ENCODE results near the gene MDM1.

Gene MDM1

GRCh38 chr12:68344126-68344525, 12.0 kb upstream of the MDM1 start:
- H3K4me3 ChIP-seq (ENCODE audit: low read depth, low read length) = no peak overlapping the region
- TF ChIP-seq MYC (IDR thresholded peaks at IDR 0.05; ENCODE audit: low read depth, low read length) (no peak), POLR2A (IDR thresholded peaks at IDR 0.05; ENCODE audit: extremely low read depth, insufficient read length) (no peak), MAX (IDR thresholded peaks at IDR 0.05; ENCODE audit: low read depth, low read length) (no peak)
- TF ChIP-seq, protein P1, sequence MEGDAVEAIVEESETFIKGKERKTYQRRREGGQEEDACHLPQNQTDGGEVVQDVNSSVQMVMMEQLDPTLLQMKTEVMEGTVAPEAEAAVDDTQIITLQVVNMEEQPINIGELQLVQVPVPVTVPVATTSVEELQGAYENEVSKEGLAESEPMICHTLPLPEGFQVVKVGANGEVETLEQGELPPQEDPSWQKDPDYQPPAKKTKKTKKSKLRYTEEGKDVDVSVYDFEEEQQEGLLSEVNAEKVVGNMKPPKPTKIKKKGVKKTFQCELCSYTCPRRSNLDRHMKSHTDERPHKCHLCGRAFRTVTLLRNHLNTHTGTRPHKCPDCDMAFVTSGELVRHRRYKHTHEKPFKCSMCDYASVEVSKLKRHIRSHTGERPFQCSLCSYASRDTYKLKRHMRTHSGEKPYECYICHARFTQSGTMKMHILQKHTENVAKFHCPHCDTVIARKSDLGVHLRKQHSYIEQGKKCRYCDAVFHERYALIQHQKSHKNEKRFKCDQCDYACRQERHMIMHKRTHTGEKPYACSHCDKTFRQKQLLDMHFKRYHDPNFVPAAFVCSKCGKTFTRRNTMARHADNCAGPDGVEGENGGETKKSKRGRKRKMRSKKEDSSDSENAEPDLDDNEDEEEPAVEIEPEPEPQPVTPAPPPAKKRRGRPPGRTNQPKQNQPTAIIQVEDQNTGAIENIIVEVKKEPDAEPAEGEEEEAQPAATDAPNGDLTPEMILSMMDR (IDR thresholded peaks at IDR 0.05; ENCODE audit: low read depth, low read length) = no peak
- DNase-seq (ENCODE audit: low read depth) = no peak

- no peak overlapping the region for H3K4me3 ChIP-seq (ENCODE audit: low read depth, low read length)
- no peak for DNase-seq (ENCODE audit: low read depth)
- TF ChIP-seq, protein P1 (IDR thresholded peaks at IDR 0.05; ENCODE audit: low read depth, low read length) = no peak
- TF ChIP-seq POLR2A (IDR thresholded peaks at IDR 0.05; ENCODE audit: extremely low read depth, insufficient read length) (no peak), MYC (IDR thresholded peaks at IDR 0.05; ENCODE audit: low read depth, low read length) (no peak), MAX (IDR thresholded peaks at IDR 0.05; ENCODE audit: low read depth, low read length) (no peak)
Measured at GRCh38 chr12:68342966-68343365, 10.8 kb upstream of the MDM1 start.

DNA sequence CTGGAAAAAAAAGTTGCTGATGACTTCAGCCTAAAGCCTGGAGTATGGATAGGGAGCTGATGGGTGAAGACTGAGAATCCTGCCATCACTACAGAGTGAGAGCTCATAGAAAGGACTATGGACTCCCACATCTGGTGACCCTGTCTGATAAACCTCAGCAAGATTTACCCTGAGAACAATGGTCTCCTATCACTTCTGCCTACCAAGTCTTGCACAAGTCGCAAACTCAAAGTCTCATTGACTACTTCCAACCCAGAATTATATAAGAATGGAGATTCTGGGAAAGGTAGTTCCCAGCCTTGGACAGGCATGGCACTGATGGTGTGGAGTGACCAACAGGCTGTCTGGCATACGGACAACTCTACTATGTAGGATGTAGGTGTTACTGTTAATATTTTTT, 9.7 kb upstream of the MDM1 start:
- TF ChIP-seq MYC (IDR thresholded peaks at IDR 0.05; ENCODE audit: low read depth, low read length) (no peak), MAX (IDR thresholded peaks at IDR 0.05; ENCODE audit: low read depth, low read length) (no peak), POLR2A (IDR thresholded peaks at IDR 0.05; ENCODE audit: extremely low read depth, insufficient read length) (no peak)
- TF ChIP-seq, protein P1 (IDR thresholded peaks at IDR 0.05; ENCODE audit: low read depth, low read length) = no peak
- DNase-seq (ENCODE audit: low read depth) = no peak
- H3K4me3 ChIP-seq (ENCODE audit: low read depth, low read length) = no peak overlapping the region

DNA sequence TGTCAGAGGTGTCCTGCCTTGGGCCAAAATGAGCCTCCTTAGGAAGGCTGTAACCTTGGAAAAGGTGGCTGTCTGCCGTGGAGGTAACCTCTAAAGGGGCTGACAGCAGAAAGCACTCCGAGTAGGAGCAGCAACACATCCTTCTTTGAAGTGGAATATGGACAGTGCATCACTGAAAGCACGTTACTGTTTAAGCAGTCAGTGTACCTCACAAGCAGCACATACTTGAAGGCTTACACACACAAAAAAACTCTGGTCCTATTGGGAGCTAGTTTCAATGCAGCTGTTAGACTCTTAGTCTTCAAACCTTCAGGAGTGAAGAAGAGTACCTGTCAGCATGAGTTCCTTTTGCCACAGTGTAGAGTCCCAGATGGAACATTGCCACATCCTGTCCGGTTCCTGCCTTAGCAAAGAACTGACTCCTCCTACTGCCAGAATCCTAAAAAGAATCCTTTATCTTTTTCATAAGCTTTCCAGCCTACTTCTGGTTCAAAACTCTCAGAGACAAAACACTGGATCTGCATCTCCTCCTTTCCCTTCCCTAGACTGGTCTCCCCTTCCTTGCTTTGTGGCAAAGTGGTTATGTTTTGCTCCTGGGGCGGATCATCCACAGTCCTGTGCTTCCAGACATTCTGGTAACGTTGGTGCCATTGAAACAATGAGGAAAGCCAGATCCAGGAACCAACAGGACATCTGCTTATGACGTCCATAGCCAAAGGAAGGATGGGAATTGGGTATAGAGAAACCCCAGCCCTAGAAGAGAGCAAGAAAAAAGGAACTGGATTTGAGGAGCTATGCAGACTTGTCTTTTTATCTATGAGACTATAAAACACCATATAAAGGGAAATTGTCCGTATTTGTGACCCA, 8.5 kb upstream of the MDM1 start:
- DNase-seq (ENCODE audit: low read depth) = no peak
- TF ChIP-seq, protein P1 (IDR thresholded peaks at IDR 0.05; ENCODE audit: low read depth, low read length) = no peak
- TF ChIP-seq MYC (IDR thresholded peaks at IDR 0.05; ENCODE audit: low read depth, low read length) = no peak
- TF ChIP-seq POLR2A (IDR thresholded peaks at IDR 0.05; ENCODE audit: extremely low read depth, insufficient read length) = no peak
- TF ChIP-seq MAX (IDR thresholded peaks at IDR 0.05; ENCODE audit: low read depth, low read length) = no peak
- H3K4me3 ChIP-seq (ENCODE audit: low read depth, low read length) = no peak overlapping the region

GRCh38 chr12:68336889-68337303, 4.7 kb upstream of the MDM1 start:
- TF ChIP-seq POLR2A (IDR thresholded peaks at IDR 0.05; ENCODE audit: extremely low read depth, insufficient read length) (no peak), MAX (IDR thresholded peaks at IDR 0.05; ENCODE audit: low read depth, low read length) (no peak)
- no peak overlapping the region for H3K4me3 ChIP-seq (ENCODE audit: low read depth, low read length)
- no peak for DNase-seq (ENCODE audit: low read depth)

- H3K4me3 ChIP-seq (ENCODE audit: low read depth, low read length) = no peak overlapping the region
- no peak for DNase-seq (ENCODE audit: low read depth)
- no peak for TF ChIP-seq POLR2A (IDR thresholded peaks at IDR 0.05; ENCODE audit: extremely low read depth, insufficient read length)
- no peak for TF ChIP-seq MYC (IDR thresholded peaks at IDR 0.05; ENCODE audit: low read depth, low read length)
- no peak for TF ChIP-seq MAX (IDR thresholded peaks at IDR 0.05; ENCODE audit: low read depth, low read length)
Measured at GRCh38 chr12:68335462-68335861, 3.3 kb upstream of the MDM1 start.
